Activated CD8-positive, alpha-beta memory T cell treated with anti-CD3 and anti-CD28 coated beads for 36 hours (primary cell): ENCODE results near the gene TRNT1. TPM values are rescaled to one million over a fixed set of nuclear protein-coding genes. Genes with fewer than 3 reads are reported as not detected.

Source experiments
- total RNA-seq, 2 experiments: library from RNA; stranded (reverse); gene quantifications; one replicate each; pipeline ENCODE4 v1.2.3, GENCODE V29; 2021

Gene TRNT1
- total RNA-seq, 2 experiments from 2014 or later, result 56.5 to 58.9 TPM

Other genes starting within 250 kb of the TRNT1 start
- under 1 TPM; 0.34 to 0.38 TPM for gene IL5RA, start 16.6 kb upstream of the TRNT1 start, total RNA-seq
- 10 to 100 TPM; 35.2 to 40.2 TPM for gene CRBN, start 52.8 kb downstream of the TRNT1 start, total RNA-seq